ENCODE measurements around the gene SLC13A4.

The SLC13A4 gene

GRCh38 chr7:135709508-135709907 lies 18.5 kb downstream of the SLC13A4 start:
- TF ChIP-seq SCRT1 (tag by site-specific recombination; IDR thresholded peaks at IDR 0.05; ENCODE audit: borderline replicate concordance) (no peak), ZNF426 (tag by site-specific recombination; IDR thresholded peaks at IDR 0.05) (no peak), ZNF354C (tag by site-specific recombination; IDR thresholded peaks at IDR 0.05; ENCODE audit: borderline replicate concordance, low read depth) (no peak), ZBTB44 (tag by site-specific recombination; IDR thresholded peaks at IDR 0.05) (no peak), ZNF2 (tag by site-specific recombination; IDR thresholded peaks at IDR 0.05) (no peak), ZSCAN30 (tag by site-specific recombination; IDR thresholded peaks at IDR 0.05) (no peak), ZNF24 (tag by site-specific recombination; IDR thresholded peaks at IDR 0.05) (no peak), ZNF155 (tag by site-specific recombination; IDR thresholded peaks at IDR 0.05) (no peak), ZNF585B (tag by site-specific recombination; IDR thresholded peaks at IDR 0.05) (no peak), ZBTB10 (tag by site-specific recombination; IDR thresholded peaks at IDR 0.05) (no peak), ZNF521 (tag by site-specific recombination; IDR thresholded peaks at IDR 0.05) (no peak), ZNF514 (tag by site-specific recombination; IDR thresholded peaks at IDR 0.05) (no peak), ZNF843 (tag by site-specific recombination; IDR thresholded peaks at IDR 0.05) (no peak)
- H3K27ac ChIP-seq (ENCODE audit: extremely low read depth, low read depth, low read length), result no peak overlapping the region
- CTCF ChIA-PET, result interaction anchor here (0.6 to 5.0 kb wide), 6 partner anchors 8 to 398 kb away, joined by 3 to 58 read pairs (median 4); no protein-coding TSS in a partner anchor
- H3K4me1 ChIP-seq (ENCODE audit: control insufficient read depth, insufficient read depth, low read length), result no peaks in the 10 kb centered on the region
- H3K36me3 ChIP-seq (ENCODE audit: control insufficient read depth in 2 of 2, insufficient read depth in 1 of 2, low read length in 2 of 2), result peaks cover 0 to 3% of the 10 kb centered on the region in 2 experiments; a peak in 1 of 3 replicates
- no peaks in the 10 kb centered on the region for H3K9me3 ChIP-seq (ENCODE audit: control insufficient read depth, insufficient read depth, low read depth, low read length)
- no peak overlapping the region for H3K4me3 ChIP-seq (ENCODE audit: low read depth, low read length)
- POLR2A ChIA-PET, result no interaction called here

- Histone ChIP-seq H3K27ac (ENCODE audit: extremely low read depth, low read depth, low read length) (no peak overlapping the region), H3K36me3 (ENCODE audit: control insufficient read depth in 2 of 2, insufficient read depth in 1 of 2, low read length in 2 of 2) (peaks cover 0 to 13% of the 10 kb centered on the region in 2 experiments; a peak in 1 of 3 replicates), H3K9me3 (ENCODE audit: control insufficient read depth, insufficient read depth, low read depth, low read length) (no peaks in the 10 kb centered on the region), H3K4me3 (ENCODE audit: low read depth, low read length) (no peak overlapping the region), H3K4me1 (ENCODE audit: control insufficient read depth, insufficient read depth, low read length) (no peaks in the 10 kb centered on the region)
- POLR2A ChIA-PET, result no interaction called here
- CTCF ChIA-PET, result interaction anchor here (0.6 to 1.3 kb wide), 4 partner anchors 9 to 66 kb away, joined by 3 to 4 read pairs (median 3); no protein-coding TSS in a partner anchor
- TF ChIP-seq ZNF214 (tag by site-specific recombination; IDR thresholded peaks at IDR 0.05; ENCODE audit: borderline replicate concordance), result no peak
Observed at GRCh38 chr7:135708041-135708440, 19.9 kb downstream of the SLC13A4 start.

GRCh38 chr7:135707570-135707966 lies 20.4 kb downstream of the SLC13A4 start:
- H3K27ac ChIP-seq (ENCODE audit: extremely low read depth, low read depth, low read length), result no peak overlapping the region
- H3K4me1 ChIP-seq (ENCODE audit: control insufficient read depth, insufficient read depth, low read length), result no peaks in the 10 kb centered on the region
- no peak overlapping the region for H3K4me3 ChIP-seq (ENCODE audit: low read depth, low read length)
- peaks cover 0 to 17% of the 10 kb centered on the region in 2 experiments; a peak in 1 of 3 replicates for H3K36me3 ChIP-seq (ENCODE audit: control insufficient read depth in 2 of 2, insufficient read depth in 1 of 2, low read length in 2 of 2)
- CTCF ChIA-PET, result interaction anchor here (0.6 to 1.3 kb wide), 3 partner anchors 9 to 67 kb away, joined by 3 to 4 read pairs (median 3); no protein-coding TSS in a partner anchor
- POLR2A ChIA-PET, result no interaction called here
- no peaks in the 10 kb centered on the region for H3K9me3 ChIP-seq (ENCODE audit: control insufficient read depth, insufficient read depth, low read depth, low read length)
- no peak for TF ChIP-seq ZNF280D (tag by site-specific recombination; IDR thresholded peaks at IDR 0.05)
- TF ChIP-seq ZNF112 (tag by site-specific recombination; IDR thresholded peaks at IDR 0.05), result no peak
- TF ChIP-seq ZNF830 (tag by site-specific recombination; IDR thresholded peaks at IDR 0.05; ENCODE audit: low read depth), result no peak
- TF ChIP-seq ZNF785 (tag by site-specific recombination; IDR thresholded peaks at IDR 0.05), result no peak
- TF ChIP-seq SALL2 (tag by site-specific recombination; IDR thresholded peaks at IDR 0.05; ENCODE audit: borderline replicate concordance), result no peak
- no peak for TF ChIP-seq ZBTB26 (tag by site-specific recombination; optimal IDR thresholded peaks at IDR 0.05)
- no peak for TF ChIP-seq ZNF626 (tag by site-specific recombination; IDR thresholded peaks at IDR 0.05)
- TF ChIP-seq ZFP41 (tag by site-specific recombination; IDR thresholded peaks at IDR 0.05; ENCODE audit: borderline replicate concordance), result no peak
- TF ChIP-seq ZNF324 (tag by site-specific recombination; IDR thresholded peaks at IDR 0.05), result no peak
- no peak for TF ChIP-seq OSR2 (tag by site-specific recombination; IDR thresholded peaks at IDR 0.05)
